Measurements from ENCODE around the gene ZNF185. TPM values are rescaled to one million over a fixed set of nuclear protein-coding genes. Genes with fewer than 3 reads are reported as not detected.
A peak's percentile ranks its signal among the peaks of the same experiment; 100 is the strongest.

The ZNF185 gene
- total and polyA plus RNA-seq, 3 experiments from 2014 or later, result 0.82 to 2.3 (median 0.96) TPM

DNA sequence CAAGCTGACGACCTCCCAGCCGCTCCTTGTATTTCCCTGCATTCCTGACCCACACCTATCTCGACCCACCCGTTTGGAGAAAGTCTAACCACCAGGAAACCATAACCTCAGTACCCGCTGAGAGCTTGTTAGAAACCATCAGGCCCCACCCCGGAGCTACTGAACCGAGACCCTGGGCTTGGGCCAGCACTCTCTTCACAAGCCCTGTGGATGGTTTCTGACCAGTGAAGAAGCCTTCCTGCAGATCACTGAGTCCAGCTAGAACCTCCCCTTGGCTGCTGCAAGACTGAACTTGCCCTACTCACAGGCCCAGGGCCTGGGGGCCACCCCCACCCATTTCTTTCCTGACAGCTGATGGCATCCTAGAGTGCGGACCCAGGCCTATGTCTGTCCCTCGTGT is 26.6 kb upstream of the ZNF185 start:
- CTCF ChIA-PET, result no interaction called here
- no peak overlapping the region for H3K27ac ChIP-seq (ENCODE audit: low read depth, low read length)
- Mint-ChIP-seq H3K4me3 (no peak overlapping the region), H3K9me3 (no peaks in the 10 kb centered on the region), H3K4me1 (peaks cover 13 to 14% (median 13%) of the 10 kb centered on the region in 3 donors), H3K27ac (peak overlapping the region in 2 of 8 donors; percentile 81 to 92), H3K36me3 (peaks cover 0 to 34% (median 0%) of the 10 kb centered on the region in 3 donors), H3K27me3 (peaks cover 0 to 4% of the 10 kb centered on the region in 2 donors)
- no peaks in the 10 kb centered on the region for H3K9me3 ChIP-seq (ENCODE audit: low read length)
- H3K4me1 ChIP-seq (ENCODE audit: insufficient read depth, low read length), result no peaks in the 10 kb centered on the region
- no peak for DNase-seq
- no peak overlapping the region for H3K4me3 ChIP-seq (ENCODE audit: low read length)
- POLR2A ChIA-PET, result no interaction called here
- H3K27me3 ChIP-seq (ENCODE audit: insufficient read depth, low read length, poor library complexity, severe bottlenecking), result no peaks in the 10 kb centered on the region
- H3K36me3 ChIP-seq (ENCODE audit: insufficient read depth, low read length), result no peaks in the 10 kb centered on the region

DNA sequence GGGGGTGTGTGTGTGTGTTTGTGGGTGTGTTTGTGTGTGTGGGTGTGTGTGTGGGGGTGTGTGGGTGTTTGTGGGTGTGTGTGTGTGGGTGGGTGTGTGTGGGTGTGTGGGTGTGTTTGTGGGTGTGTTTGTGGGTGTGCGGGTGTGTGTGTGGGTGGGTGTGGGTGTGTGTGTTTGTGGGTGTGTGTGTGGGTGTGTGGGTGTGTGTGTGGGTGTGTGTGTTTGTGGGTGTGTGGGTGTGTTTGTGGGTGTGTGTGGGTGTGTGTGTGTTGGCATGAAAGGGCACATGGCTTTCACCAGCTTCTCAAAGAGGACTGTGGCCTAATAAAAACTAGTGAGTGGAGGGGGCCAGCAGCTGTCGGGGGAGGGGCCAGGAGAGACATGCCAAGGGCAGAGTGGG is 25.3 kb upstream of the ZNF185 start:
- no peak for DNase-seq
- Mint-ChIP-seq H3K4me1 (peaks cover 13 to 14% (median 13%) of the 10 kb centered on the region in 3 donors), H3K27me3 (peaks cover 0 to 8% of the 10 kb centered on the region in 2 donors), H3K4me3 (no peak overlapping the region), H3K27ac (peak overlapping the region in 4 of 8 donors; percentile 76 to 83 (median 78)), H3K36me3 (peaks cover 0 to 26% (median 0%) of the 10 kb centered on the region in 3 donors), H3K9me3 (no peaks in the 10 kb centered on the region)
- Histone ChIP-seq H3K9me3 (ENCODE audit: low read length) (no peaks in the 10 kb centered on the region), H3K27me3 (ENCODE audit: insufficient read depth, low read length, poor library complexity, severe bottlenecking) (no peaks in the 10 kb centered on the region), H3K4me1 (ENCODE audit: insufficient read depth, low read length) (no peaks in the 10 kb centered on the region), H3K36me3 (ENCODE audit: insufficient read depth, low read length) (no peaks in the 10 kb centered on the region), H3K4me3 (ENCODE audit: low read length) (no peak overlapping the region), H3K27ac (ENCODE audit: low read depth, low read length) (no peak overlapping the region)
- ChIA-PET POLR2A (no interaction called here), CTCF (no interaction called here)

DNA sequence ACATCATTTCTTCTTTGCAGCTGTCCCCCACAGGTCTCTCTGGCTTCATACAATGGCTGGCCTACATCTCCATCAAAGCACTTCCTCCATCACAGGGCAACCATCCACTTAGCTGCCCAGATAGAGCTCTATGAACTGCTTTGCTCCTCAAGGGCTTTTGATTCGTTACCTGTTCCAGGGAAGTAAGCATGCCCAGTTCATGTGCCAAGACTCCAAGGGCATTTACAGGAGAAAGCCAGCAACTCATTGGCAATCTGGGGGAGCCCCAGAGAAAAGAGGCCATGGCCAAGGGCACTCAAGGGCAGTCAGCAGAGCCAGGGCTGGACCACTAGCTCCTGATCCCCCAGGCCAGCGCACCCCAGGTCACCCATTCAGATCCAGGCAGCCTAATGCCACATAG is 24.5 kb upstream of the ZNF185 start:
- no peak overlapping the region for H3K4me3 ChIP-seq (ENCODE audit: low read length)
- no peak overlapping the region for H3K4me3 Mint-ChIP-seq
- no peak overlapping the region for H3K27ac ChIP-seq (ENCODE audit: low read depth, low read length)
- no peak for DNase-seq
- H3K36me3 ChIP-seq (ENCODE audit: insufficient read depth, low read length), result no peaks in the 10 kb centered on the region
- H3K27ac Mint-ChIP-seq, result peak overlapping the region in 2 of 8 donors; percentile 30 to 69
- no peaks in the 10 kb centered on the region for H3K9me3 ChIP-seq (ENCODE audit: low read length)
- peaks cover 0 to 13% of the 10 kb centered on the region in 2 donors for H3K27me3 Mint-ChIP-seq
- CTCF ChIA-PET, result no interaction called here
- no peaks in the 10 kb centered on the region for H3K9me3 Mint-ChIP-seq
- no peaks in the 10 kb centered on the region for H3K4me1 ChIP-seq (ENCODE audit: insufficient read depth, low read length)
- H3K27me3 ChIP-seq (ENCODE audit: insufficient read depth, low read length, poor library complexity, severe bottlenecking), result no peaks in the 10 kb centered on the region
- POLR2A ChIA-PET, result no interaction called here
- H3K4me1 Mint-ChIP-seq, result peaks cover 13 to 14% (median 13%) of the 10 kb centered on the region in 3 donors
- H3K36me3 Mint-ChIP-seq, result peaks cover 0 to 20% (median 0%) of the 10 kb centered on the region in 3 donors

DNA sequence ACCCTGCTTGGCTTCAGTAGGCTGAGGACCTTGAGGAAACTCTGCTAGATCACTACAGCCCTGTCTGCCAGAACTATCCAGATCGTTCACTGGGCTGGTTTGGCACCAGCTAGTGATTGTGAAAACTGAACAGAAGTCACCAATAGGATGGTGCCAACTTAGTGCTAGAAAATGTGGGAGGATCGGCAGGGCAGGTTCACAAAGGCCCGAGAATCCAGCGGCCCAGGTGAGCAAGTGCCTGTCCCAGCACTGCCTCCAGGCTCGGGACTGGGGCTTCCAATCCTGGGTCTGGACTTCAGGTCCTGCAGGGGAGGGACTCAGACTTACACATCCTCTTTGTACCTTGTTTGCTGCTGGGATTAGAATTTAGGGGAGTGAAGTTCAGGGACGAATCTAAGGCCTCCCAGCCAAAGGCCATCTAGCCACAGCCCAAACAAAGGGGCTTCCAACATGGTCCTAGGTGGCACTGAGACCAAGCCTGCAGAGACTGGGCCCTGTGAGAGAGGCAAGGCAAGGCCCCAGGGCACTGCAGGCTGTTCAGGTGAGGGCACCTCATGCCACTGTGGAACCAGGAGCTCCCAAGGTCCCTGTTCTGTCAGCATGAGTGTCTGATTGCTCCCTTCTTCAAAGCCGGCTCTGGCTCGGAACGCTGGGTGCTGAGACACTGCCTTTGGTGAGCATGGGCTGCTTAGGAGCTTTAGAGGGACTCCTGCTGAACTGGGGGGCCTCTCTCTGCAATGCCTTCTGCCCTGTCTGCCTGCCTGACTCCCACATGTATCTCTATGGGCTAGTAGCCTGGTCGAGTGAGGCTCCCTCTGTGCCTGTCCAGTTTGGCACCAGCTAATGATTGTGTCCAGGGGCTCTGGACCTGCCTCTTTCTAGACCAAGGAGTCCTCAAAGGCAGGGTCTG is 20.7 kb upstream of the ZNF185 start:
- H3K9me3 ChIP-seq (ENCODE audit: low read length), result no peaks in the 10 kb centered on the region
- POLR2A ChIA-PET, result no interaction called here

DNA sequence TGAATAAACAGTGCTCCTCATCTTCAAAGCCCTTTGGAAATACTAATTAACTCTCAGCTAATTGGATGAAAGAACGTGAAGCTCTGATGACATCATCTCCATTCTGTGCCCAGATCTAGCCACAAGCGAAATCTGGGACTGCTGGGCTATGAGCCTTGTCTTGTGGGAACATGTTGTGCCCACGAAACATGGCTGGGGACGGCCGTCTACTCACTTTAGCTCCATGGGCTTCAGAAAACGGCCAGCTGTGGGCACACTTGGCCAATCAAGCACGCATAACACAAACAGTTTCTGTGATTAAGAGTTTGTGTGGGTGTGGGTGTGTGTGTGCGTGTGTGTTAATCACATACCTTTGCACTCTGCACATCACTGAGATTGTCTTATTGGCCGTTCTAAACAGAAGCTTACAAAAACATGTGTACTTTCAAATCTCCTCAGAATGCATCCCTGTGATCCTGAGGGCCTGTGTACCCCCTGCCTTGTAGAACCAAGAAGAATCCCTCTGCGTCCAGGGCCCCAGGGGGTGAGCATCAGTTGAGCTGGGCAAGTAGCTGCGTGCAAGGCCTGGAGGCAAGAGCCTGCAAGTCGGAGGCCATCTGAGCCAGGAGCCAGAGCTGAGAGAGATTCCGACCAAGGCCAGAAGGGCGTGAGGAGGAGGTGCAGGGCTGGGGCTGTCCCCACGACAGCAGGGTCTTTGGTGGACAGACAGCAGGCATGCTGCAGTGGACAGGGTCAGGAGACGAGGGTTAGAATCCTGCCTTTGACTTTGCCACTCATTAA is 18.7 kb upstream of the ZNF185 start:
- Mint-ChIP-seq H3K4me3 (no peak overlapping the region), H3K4me1 (no peaks in the 10 kb centered on the region), H3K27ac (no peak overlapping the region), H3K27me3 (peaks cover 3 to 20% of the 10 kb centered on the region in 2 donors), H3K9me3 (no peaks in the 10 kb centered on the region), H3K36me3 (no peaks in the 10 kb centered on the region)
- no peak for DNase-seq
- Histone ChIP-seq H3K4me1 (ENCODE audit: insufficient read depth, low read length) (no peaks in the 10 kb centered on the region), H3K4me3 (ENCODE audit: low read length) (no peak overlapping the region), H3K9me3 (ENCODE audit: low read length) (no peaks in the 10 kb centered on the region), H3K36me3 (ENCODE audit: insufficient read depth, low read length) (no peaks in the 10 kb centered on the region), H3K27ac (ENCODE audit: low read depth, low read length) (no peak overlapping the region), H3K27me3 (ENCODE audit: insufficient read depth, low read length, poor library complexity, severe bottlenecking) (no peaks in the 10 kb centered on the region)
- ChIA-PET CTCF (no interaction called here), POLR2A (no interaction called here)

More for the DNA sequence above, 20.7 kb upstream of the ZNF185 start:
- Histone ChIP-seq H3K4me3 (ENCODE audit: low read length) (no peak overlapping the region), H3K36me3 (ENCODE audit: insufficient read depth, low read length) (no peaks in the 10 kb centered on the region), H3K4me1 (ENCODE audit: insufficient read depth, low read length) (no peaks in the 10 kb centered on the region), H3K27me3 (ENCODE audit: insufficient read depth, low read length, poor library complexity, severe bottlenecking) (no peaks in the 10 kb centered on the region), H3K27ac (ENCODE audit: low read depth, low read length) (no peak overlapping the region)
- Mint-ChIP-seq H3K9me3 (no peaks in the 10 kb centered on the region), H3K4me1 (peaks cover 5 to 8% (median 7%) of the 10 kb centered on the region in 3 donors), H3K27ac (peak overlapping the region in 1 of 8 donors; percentile 91), H3K27me3 (peaks cover 3 to 20% of the 10 kb centered on the region in 2 donors), H3K36me3 (no peaks in the 10 kb centered on the region), H3K4me3 (no peak overlapping the region)
- DNase-seq, result no peak
- CTCF ChIA-PET, result no interaction called here

DNA sequence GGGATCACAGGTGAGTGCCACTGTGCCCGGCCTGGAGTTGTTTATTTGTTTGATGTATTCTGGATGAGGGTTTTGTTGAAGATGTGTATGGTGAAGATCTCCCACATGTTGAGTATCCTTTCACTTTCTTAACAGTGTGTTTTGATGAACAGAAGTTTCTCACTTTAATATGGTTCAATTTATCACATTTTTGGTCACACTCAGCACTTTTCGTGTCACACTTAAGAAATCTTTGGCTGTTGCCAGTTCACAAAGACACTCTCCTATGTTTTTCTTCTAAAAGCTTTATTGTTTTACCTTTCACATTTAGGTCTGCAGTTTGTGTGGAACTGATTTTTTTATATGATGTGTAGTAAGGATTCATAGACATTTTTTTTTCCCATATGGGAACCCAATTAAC is 16.6 kb upstream of the ZNF185 start:
- H3K4me3 Mint-ChIP-seq, result no peak overlapping the region
- Histone ChIP-seq H3K36me3 (ENCODE audit: insufficient read depth, low read length) (no peaks in the 10 kb centered on the region), H3K4me3 (ENCODE audit: low read length) (no peak overlapping the region), H3K4me1 (ENCODE audit: insufficient read depth, low read length) (no peaks in the 10 kb centered on the region), H3K27ac (ENCODE audit: low read depth, low read length) (no peak overlapping the region), H3K9me3 (ENCODE audit: low read length) (no peaks in the 10 kb centered on the region), H3K27me3 (ENCODE audit: insufficient read depth, low read length, poor library complexity, severe bottlenecking) (no peaks in the 10 kb centered on the region)
- no peaks in the 10 kb centered on the region for H3K9me3 Mint-ChIP-seq
- no peak overlapping the region for H3K27ac Mint-ChIP-seq
- ChIA-PET POLR2A (no interaction called here), CTCF (no interaction called here)
- H3K27me3 Mint-ChIP-seq, result peaks cover 3 to 17% of the 10 kb centered on the region in 2 donors
- H3K4me1 Mint-ChIP-seq, result no peaks in the 10 kb centered on the region
- H3K36me3 Mint-ChIP-seq, result no peaks in the 10 kb centered on the region
- no peak for DNase-seq

DNA sequence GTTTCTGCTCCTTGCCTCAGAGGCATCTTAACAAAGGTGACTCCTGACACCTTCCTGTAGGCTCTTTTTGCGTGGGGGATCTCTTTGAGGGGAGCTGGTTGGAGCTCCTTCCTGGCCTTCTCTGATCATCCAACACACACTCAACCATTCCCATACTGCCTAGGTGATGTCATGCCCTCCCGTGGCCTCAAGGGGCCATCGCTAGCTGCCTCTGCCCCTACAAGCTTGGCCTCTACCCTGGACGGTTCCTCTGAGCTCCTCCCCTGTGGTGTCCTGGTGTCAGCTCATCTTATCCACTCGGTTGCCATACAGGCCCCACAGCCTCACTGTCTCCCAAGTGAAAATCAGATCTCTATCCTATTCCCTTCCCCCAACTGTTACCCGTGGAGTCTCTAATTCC is 13.7 kb upstream of the ZNF185 start:
- no peaks in the 10 kb centered on the region for H3K36me3 ChIP-seq (ENCODE audit: insufficient read depth, low read length)
- H3K27ac ChIP-seq (ENCODE audit: low read depth, low read length), result no peak overlapping the region
- no peak overlapping the region for H3K4me3 ChIP-seq (ENCODE audit: low read length)
- H3K4me1 ChIP-seq (ENCODE audit: insufficient read depth, low read length), result no peaks in the 10 kb centered on the region
- Mint-ChIP-seq H3K4me3 (no peak overlapping the region), H3K4me1 (no peaks in the 10 kb centered on the region), H3K9me3 (no peaks in the 10 kb centered on the region), H3K36me3 (no peaks in the 10 kb centered on the region), H3K27ac (no peak overlapping the region), H3K27me3 (peaks cover 8% of the 10 kb centered on the region in 2 donors)
- ChIA-PET CTCF (no interaction called here), POLR2A (no interaction called here)
- DNase-seq, result no peak
- no peaks in the 10 kb centered on the region for H3K9me3 ChIP-seq (ENCODE audit: low read length)
- no peaks in the 10 kb centered on the region for H3K27me3 ChIP-seq (ENCODE audit: insufficient read depth, low read length, poor library complexity, severe bottlenecking)

DNA sequence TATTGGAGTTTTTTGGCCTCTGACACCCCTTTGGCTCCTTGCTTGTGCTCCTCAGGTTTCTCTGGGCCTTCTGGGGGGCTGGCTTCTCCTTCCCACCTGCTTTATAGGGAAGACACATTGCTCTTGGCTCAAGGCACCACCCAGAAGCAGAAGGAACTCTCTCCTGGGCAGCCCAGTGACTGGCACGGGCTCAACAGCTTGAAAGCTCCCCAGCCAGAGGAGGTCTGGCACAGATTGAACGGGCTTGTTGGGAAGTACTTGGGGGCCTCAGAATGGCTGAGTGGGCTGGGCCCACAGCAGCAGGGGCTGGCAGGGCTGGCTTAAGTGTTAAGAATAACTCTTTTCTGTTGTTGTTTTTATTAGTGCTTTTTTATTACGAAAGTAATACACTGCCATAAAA is 11.2 kb upstream of the ZNF185 start:
- no peaks in the 10 kb centered on the region for H3K36me3 Mint-ChIP-seq
- Histone ChIP-seq H3K27me3 (ENCODE audit: insufficient read depth, low read length, poor library complexity, severe bottlenecking) (no peaks in the 10 kb centered on the region), H3K36me3 (ENCODE audit: insufficient read depth, low read length) (no peaks in the 10 kb centered on the region), H3K4me1 (ENCODE audit: insufficient read depth, low read length) (no peaks in the 10 kb centered on the region), H3K4me3 (ENCODE audit: low read length) (no peak overlapping the region), H3K27ac (ENCODE audit: low read depth, low read length) (no peak overlapping the region), H3K9me3 (ENCODE audit: low read length) (no peaks in the 10 kb centered on the region)
- H3K4me3 Mint-ChIP-seq, result no peak overlapping the region
- no peak for DNase-seq
- H3K27ac Mint-ChIP-seq, result no peak overlapping the region
- H3K9me3 Mint-ChIP-seq, result no peaks in the 10 kb centered on the region
- POLR2A ChIA-PET, result no interaction called here
- peaks cover 13 to 25% of the 10 kb centered on the region in 2 donors for H3K27me3 Mint-ChIP-seq
- H3K4me1 Mint-ChIP-seq, result no peaks in the 10 kb centered on the region
- CTCF ChIA-PET, result interaction anchor here (1.1 kb wide), 1 partner anchor 26 kb away, joined by 3 read pairs; no protein-coding TSS in a partner anchor

All from CD8-positive, alpha-beta memory T cell (primary cell).